HepG2 (cell line): ENCODE results near the gene PLXND1. TPM values are rescaled to one million over a fixed set of nuclear protein-coding genes. Genes with fewer than 3 reads are reported as not detected.

Experiments used
- ASH2L ChIP-seq: fragments of 300-600, 200-600 bp; sonication (generic); IDR thresholded peaks from 2 replicates; pipeline ENCODE4 v1.7.0; 2017; ENCODE audit warnings: low read depth, mild to moderate bottlenecking, moderate library complexity, mixed read lengths, low read length; ENCODE audit not compliant: insufficient read length
- CHD2 ChIP-seq: IDR thresholded peaks from 2 replicates; pipeline ENCODE4 v1.6.1; 2011; ENCODE audit warnings: low read depth, low read length, improper control_type of control experiment
- DZIP1 ChIP-seq: sonication (generic); formaldehyde crosslinking; IDR thresholded peaks from 2 replicates; pipeline ENCODE4 v1.5.0; 2020; ENCODE audit warnings: mild to moderate bottlenecking, missing genetic modification reagents
- FOXA3 ChIP-seq: IDR thresholded peaks from 2 replicates; pipeline ENCODE4 v1.6.1; 2016; ENCODE audit warnings: missing genetic modification reagents, missing compliant biosample characterization
- FOXM1 ChIP-seq: sonication (generic); formaldehyde crosslinking; IDR thresholded peaks from 2 replicates; pipeline ENCODE4 v1.5.0; 2020; ENCODE audit warnings: missing genetic modification reagents
- JARID2 ChIP-seq: sonication (generic); formaldehyde crosslinking; IDR thresholded peaks from 2 replicates; pipeline ENCODE4 v1.8.1; 2023; ENCODE audit warnings: missing genetic modification reagents, inconsistent platforms; ENCODE audit not compliant: insufficient replicate concordance
- KAT8 ChIP-seq: IDR thresholded peaks from 2 replicates; pipeline ENCODE4 v1.6.1; 2016; ENCODE audit warnings: missing genetic modification reagents, missing compliant biosample characterization
- KDM5A ChIP-seq: fragments of 200-600 bp; sonication (generic); IDR thresholded peaks from 2 replicates; pipeline ENCODE4 v1.7.0; 2018; ENCODE audit warnings: antibody characterized with exemption, mild to moderate bottlenecking, low read length, borderline replicate concordance
- KDM6A ChIP-seq: IDR thresholded peaks from 2 replicates; pipeline ENCODE4 v1.6.1; 2016; ENCODE audit warnings: low read depth
- KLF15 ChIP-seq: sonication (generic); formaldehyde crosslinking; IDR thresholded peaks from 2 replicates; pipeline ENCODE4 v1.8.1; 2023; ENCODE audit warnings: borderline replicate concordance, mild to moderate bottlenecking, inconsistent platforms, missing genetic modification reagents, mixed read lengths
- MYNN ChIP-seq: sonication (generic); formaldehyde crosslinking; IDR thresholded peaks from 2 replicates; pipeline ENCODE4 v1.4.0; 2020; ENCODE audit warnings: mild to moderate bottlenecking, low read depth, missing genetic modification reagents
- NR2F2 ChIP-seq: IDR thresholded peaks from 2 replicates; pipeline ENCODE4 v1.6.1; 2012; ENCODE audit warnings: low read depth, inconsistent platforms, borderline replicate concordance
- PHF20 ChIP-seq: sonication (generic); formaldehyde crosslinking; IDR thresholded peaks from 2 replicates; pipeline ENCODE4 v1.5.0; 2020; ENCODE audit warnings: mild to moderate bottlenecking, missing genetic modification reagents
- POLR2AphosphoS2 ChIP-seq: IDR thresholded peaks from 2 replicates; pipeline ENCODE4 v1.6.1; 2011; ENCODE audit warnings: low read depth, low read length, improper control_type of control experiment
- USF2 ChIP-seq, 2 experiments: sonication (generic) in 1 of 2; formaldehyde crosslinking in 1 of 2; IDR thresholded peaks; 2 replicates each; pipeline versions ENCODE4 v1.5.1 to v1.6.1; 2011 to 2020; ENCODE audit warnings: borderline replicate concordance in 1 of 2, low read depth in 1 of 2, low read length in 1 of 2, mild to moderate bottlenecking in 1 of 2, missing genetic modification reagents in 1 of 2, moderate library complexity in 1 of 2
- ZNF138 ChIP-seq: sonication (generic); formaldehyde crosslinking; IDR thresholded peaks from 2 replicates; pipeline ENCODE4 v1.5.0; 2020; ENCODE audit warnings: mild to moderate bottlenecking, low read depth, missing genetic modification reagents
- ZNF34 ChIP-seq: sonication (generic); formaldehyde crosslinking; IDR thresholded peaks from 2 replicates; pipeline ENCODE4 v1.4.0; 2020; ENCODE audit warnings: mild to moderate bottlenecking, missing genetic modification reagents, borderline replicate concordance
- ZNF530 ChIP-seq: sonication (generic); formaldehyde crosslinking; IDR thresholded peaks from 2 replicates; pipeline ENCODE4 v1.5.0; 2020; ENCODE audit warnings: low read depth, mild to moderate bottlenecking, missing genetic modification reagents
- ZNF605 ChIP-seq: sonication (generic); formaldehyde crosslinking; IDR thresholded peaks from 2 replicates; pipeline ENCODE4 v1.8.0; 2022; ENCODE audit warnings: mild to moderate bottlenecking, missing genetic modification reagents
- ZNF660 ChIP-seq: sonication (generic); formaldehyde crosslinking; IDR thresholded peaks from 2 replicates; pipeline ENCODE4 v1.5.1; 2020; ENCODE audit warnings: mild to moderate bottlenecking, low read depth, missing genetic modification reagents, borderline replicate concordance
- ZNF761 ChIP-seq: sonication (generic); formaldehyde crosslinking; conservative IDR thresholded peaks from 2 replicates; pipeline ENCODE4 v1.4.0; 2020; ENCODE audit warnings: mild to moderate bottlenecking, missing genetic modification reagents
- polyA plus RNA-seq, 8 experiments: library from polyadenylated mRNA; depleted of rRNA in 3 of 8; stranded (reverse) in 7 of 8; unstranded in 1 of 8; fragments of >200 nt; fragmentation: Illumina TruSeq in 4 of 8; extraction: Trizol in 4 of 8; gene quantifications; 2 replicates each; pipeline versions ENCODE4 v1.2.1 to v1.2.3, GENCODE V29; 2011 to 2016; ENCODE audit warnings: low read depth in 4 of 8, missing spikeins in 1 of 8, mixed read lengths in 1 of 8; ENCODE audit not compliant: insufficient read depth in 1 of 8
- total RNA-seq, 5 experiments: library from RNA; depleted of rRNA; stranded (reverse); fragments of >200 nt; fragmentation: Illumina TruSeq; extraction: Trizol; gene quantifications; 2 replicates each; pipeline ENCODE4 v1.2.3, GENCODE V29; 2016; ENCODE audit warnings: low read depth in 1 of 5
- TF ChIP-seq, protein P1 (sequence below): fragments of 450-650 bp; IDR thresholded peaks from 2 replicates; pipeline ENCODE4 v1.6.1; 2017; ENCODE audit warnings: mild to moderate bottlenecking

The PLXND1 gene
- total and polyA plus RNA-seq, 2 of the 13 experiments (the other 11 are each of a cell fraction or from before 2014, with no cell fraction given): 15.9 to 42.0 TPM

DNA sequence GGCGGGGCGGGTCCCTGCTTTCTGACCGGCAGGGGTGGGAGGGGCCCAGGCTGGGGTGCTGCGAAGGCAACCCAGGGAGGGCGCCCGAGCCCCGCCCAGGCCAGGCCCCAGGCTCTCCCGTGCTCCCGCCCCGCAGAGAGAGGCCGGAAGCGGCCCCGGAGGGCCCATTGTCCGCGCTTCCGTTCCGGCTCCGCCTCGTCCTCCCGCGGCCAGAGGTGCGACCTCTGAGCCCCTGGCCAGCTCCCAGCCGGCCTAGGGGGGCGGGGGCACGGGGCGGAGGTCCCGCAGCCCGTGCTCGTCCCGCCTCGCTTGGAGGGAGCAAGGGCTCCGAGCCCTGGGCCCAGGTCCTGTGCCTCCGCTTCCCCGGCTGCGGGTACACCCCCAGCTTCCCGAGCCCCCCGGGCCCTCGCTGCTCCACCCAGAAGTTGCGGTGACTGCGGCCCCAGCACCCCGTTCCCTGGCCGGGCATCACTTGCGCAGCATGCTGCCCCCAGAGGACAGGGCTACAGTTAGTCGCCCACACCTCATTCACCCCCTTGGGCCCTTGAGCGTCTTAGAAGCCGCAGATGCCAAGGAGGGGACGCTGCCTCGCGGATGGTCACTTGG, 20.4 kb upstream of the PLXND1 start (continued):
- TF ChIP-seq, protein P1, sequence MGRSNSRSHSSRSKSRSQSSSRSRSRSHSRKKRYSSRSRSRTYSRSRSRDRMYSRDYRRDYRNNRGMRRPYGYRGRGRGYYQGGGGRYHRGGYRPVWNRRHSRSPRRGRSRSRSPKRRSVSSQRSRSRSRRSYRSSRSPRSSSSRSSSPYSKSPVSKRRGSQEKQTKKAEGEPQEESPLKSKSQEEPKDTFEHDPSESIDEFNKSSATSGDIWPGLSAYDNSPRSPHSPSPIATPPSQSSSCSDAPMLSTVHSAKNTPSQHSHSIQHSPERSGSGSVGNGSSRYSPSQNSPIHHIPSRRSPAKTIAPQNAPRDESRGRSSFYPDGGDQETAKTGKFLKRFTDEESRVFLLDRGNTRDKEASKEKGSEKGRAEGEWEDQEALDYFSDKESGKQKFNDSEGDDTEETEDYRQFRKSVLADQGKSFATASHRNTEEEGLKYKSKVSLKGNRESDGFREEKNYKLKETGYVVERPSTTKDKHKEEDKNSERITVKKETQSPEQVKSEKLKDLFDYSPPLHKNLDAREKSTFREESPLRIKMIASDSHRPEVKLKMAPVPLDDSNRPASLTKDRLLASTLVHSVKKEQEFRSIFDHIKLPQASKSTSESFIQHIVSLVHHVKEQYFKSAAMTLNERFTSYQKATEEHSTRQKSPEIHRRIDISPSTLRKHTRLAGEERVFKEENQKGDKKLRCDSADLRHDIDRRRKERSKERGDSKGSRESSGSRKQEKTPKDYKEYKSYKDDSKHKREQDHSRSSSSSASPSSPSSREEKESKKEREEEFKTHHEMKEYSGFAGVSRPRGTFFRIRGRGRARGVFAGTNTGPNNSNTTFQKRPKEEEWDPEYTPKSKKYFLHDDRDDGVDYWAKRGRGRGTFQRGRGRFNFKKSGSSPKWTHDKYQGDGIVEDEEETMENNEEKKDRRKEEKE: no peak
- TF ChIP-seq KDM6A (CRISPR knock-in tag): peak; percentile 23; the same call in 1 of the 2 replicates
- no peak for TF ChIP-seq USF2 (IDR thresholded peaks at IDR 0.05; ENCODE audit: low read depth, low read length)
- no peak for TF ChIP-seq USF2 (CRISPR knock-in tag; IDR thresholded peaks at IDR 0.05; ENCODE audit: borderline replicate concordance)
- TF ChIP-seq ZNF530 (CRISPR knock-in tag): no peak
- no peak for TF ChIP-seq CHD2
- no peak for TF ChIP-seq POLR2AphosphoS2
- no peak for TF ChIP-seq MYNN (CRISPR knock-in tag)
- peak; percentile 58 for TF ChIP-seq ASH2L
- TF ChIP-seq FOXA3 (CRISPR knock-in tag): peak; percentile 52; the same call in 1 of the 2 replicates
- TF ChIP-seq PHF20: peak; percentile 79
- peak; percentile 44 for TF ChIP-seq JARID2
- no peak for TF ChIP-seq DZIP1 (CRISPR knock-in tag)
- TF ChIP-seq ZNF761 (CRISPR knock-in tag): no peak
- TF ChIP-seq KLF15 (CRISPR knock-in tag): no peak; the same call in 1 of the 2 replicates
- no peak for TF ChIP-seq ZNF660 (CRISPR knock-in tag)
- TF ChIP-seq FOXM1: no peak
- peak; percentile 85 for TF ChIP-seq ZNF605 (CRISPR knock-in tag)
- TF ChIP-seq KDM5A: no peak
- TF ChIP-seq ZNF34 (CRISPR knock-in tag): no peak; the same call in 1 of the 2 replicates
- TF ChIP-seq ZNF138 (CRISPR knock-in tag): peak; percentile 80; the same call in 1 of the 2 replicates
- no peak for TF ChIP-seq NR2F2
- peak; percentile 88 for TF ChIP-seq KAT8 (CRISPR knock-in tag)
